GM19193 (cell line): ENCODE measurements around the gene SHROOM3.

Source experiments
- POLR2A ChIP-seq: IDR thresholded peaks from 4 replicates; pipeline ENCODE4 v1.6.1; 2011; ENCODE audit not compliant: insufficient read depth, insufficient read length; ENCODE audit errors: extremely low read depth

The SHROOM3 gene

DNA sequence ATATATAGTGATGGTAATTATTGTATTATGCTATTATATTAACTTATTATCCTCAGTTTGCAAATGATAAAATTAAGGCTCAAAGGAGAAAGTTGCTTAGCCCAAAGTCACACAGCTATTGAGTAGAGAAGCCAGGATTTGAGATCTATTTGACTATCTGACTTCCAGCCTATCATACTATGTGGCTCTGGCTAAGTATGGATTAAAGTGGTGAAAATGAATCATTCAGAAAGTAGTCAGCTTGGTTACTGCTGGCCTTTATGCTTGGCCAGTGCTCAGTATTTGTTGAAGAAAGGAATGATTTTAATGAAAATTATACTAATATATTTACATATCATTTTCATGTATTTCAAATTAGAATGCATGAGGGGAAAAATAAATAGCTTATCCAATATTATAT, 219.8 kb downstream of the SHROOM3 start:
- TF ChIP-seq POLR2A: no peak

GRCh38 chr4:76655566-76656479, 220.8 kb downstream of the SHROOM3 start:
- TF ChIP-seq POLR2A: no peak

DNA sequence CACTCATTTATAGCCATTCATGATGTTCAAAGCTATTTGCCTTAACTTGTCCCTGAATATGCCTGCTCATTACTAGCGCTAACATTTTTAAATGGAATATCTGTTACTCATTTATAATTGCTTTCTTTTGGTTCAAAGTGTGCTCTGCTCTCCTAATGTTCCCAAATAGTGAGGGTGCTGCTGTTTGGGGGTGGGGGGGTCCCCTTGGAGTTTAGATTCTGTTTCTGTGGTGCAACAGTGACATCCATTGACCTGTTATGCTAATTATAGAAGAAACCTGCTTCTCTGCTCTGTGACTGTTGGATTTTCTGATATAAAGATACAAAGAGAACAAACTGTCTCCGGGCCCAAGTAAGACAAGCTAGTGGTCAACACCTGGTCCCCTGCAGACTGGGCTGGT, 222.4 kb downstream of the SHROOM3 start:
- no peak for TF ChIP-seq POLR2A

- no peak for TF ChIP-seq POLR2A
These were observed 223.4 kb downstream of the SHROOM3 start for GRCh38 chr4:76658231-76659102.

DNA sequence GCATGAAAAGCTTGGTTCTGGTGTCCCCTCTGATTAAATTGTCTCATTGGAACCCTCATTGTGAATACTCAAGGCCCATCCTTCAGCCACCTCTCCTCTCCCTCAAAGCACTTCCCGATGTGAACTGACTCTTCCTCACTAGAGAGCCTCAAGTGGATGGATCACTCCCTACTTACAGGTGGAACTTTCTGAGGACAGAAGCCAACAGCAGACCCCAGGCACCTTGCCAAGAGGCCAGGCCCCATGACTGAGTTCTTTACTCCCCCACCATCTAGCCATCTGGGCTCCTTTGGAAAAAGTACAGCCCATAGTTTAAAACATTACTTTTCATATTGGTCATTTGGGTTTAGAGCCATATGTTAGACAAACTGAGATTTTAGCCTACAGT, 224.1 kb downstream of the SHROOM3 start:
- no peak for TF ChIP-seq POLR2A

DNA sequence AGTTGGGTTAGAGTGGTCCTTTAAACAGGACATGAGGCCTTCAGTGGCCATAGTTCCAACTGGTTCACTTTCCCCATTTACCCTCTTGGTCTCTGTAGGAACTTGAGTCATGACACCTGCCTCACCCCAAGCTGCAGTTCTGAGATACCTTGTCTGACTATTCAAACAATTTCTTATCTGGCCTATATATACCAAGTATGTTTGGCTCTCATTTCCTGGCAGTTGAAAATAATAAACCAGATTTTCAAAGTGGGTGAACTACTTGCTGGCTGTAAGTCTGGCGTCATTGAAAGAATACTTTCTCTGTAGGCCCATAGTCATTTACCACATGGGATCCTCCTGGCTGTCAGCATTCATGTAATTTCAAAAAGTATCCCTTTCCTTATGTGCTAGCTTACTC, 228.8 kb downstream of the SHROOM3 start:
- no peak for TF ChIP-seq POLR2A

GRCh38 chr4:76665153-76665552, 230.1 kb downstream of the SHROOM3 start:
- TF ChIP-seq POLR2A: no peak

DNA sequence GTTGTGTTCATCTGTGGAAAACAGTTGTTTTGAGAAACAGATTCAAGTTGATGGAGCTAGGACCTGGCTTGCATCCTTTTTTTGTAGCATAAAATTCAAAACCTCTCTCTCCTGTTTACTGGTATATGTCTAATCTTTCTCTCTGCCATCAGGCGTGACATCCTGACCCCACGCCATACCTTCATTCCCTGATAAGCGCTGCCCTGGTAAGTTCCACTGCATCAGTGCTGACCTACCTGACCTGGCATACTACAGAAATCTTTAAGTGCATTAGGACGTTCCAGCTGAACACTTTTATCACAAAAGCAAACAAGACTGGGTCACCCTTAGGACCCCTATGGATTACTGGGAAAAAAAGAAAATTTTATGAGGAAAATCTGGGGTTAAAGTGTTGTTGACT, 230.7 kb downstream of the SHROOM3 start:
- no peak for TF ChIP-seq POLR2A

DNA sequence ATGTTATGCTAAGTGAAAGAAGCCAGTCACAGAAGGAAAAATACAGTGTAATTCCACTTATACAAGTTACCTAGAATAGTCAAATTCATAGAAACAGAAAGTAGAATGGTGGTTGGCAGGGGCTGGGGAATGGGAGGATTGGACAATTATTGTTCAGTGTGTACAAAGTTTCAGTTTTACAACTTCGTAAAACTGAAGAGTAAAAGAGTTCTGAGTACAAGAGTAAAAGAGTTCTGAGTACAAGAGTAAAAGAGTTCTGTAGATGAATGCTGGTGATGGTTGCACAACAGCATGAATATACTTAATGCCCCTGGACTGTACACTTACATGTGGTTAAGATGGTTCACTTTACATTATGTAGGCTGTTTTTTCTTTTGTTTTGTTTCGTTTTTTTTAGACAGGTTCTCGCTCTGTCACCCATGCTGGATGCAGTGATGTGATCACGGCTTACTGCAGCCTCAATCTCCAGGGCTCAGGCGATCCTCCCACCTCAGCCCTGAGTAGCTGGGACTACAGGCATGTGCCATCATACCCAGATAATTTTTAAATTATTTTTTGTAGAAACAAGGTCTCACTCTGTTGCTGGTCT, 232.0 kb downstream of the SHROOM3 start:
- no peak for TF ChIP-seq POLR2A

- TF ChIP-seq POLR2A: no peak
These were observed 235.6 kb downstream of the SHROOM3 start for GRCh38 chr4:76670631-76671030.

DNA sequence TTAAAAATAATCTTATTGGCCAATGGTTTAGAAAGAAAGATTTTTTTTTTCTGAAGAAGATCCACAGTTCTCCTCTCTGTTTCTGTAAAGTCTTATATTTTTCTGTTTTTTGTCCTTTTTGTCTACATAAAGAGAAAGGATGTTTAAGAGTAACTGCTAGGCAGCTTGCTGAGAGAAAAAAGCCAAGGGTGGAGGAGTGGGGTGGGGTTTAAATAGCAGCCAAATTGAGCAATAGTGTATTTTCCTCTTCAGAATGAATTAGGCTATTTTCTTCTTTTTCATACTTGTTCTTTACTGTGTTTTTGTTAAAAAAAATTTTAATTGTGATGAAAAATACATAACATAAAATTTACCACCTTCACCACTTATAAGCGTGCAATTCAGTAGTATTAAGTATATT, 238.3 kb downstream of the SHROOM3 start:
- no peak for TF ChIP-seq POLR2A

DNA sequence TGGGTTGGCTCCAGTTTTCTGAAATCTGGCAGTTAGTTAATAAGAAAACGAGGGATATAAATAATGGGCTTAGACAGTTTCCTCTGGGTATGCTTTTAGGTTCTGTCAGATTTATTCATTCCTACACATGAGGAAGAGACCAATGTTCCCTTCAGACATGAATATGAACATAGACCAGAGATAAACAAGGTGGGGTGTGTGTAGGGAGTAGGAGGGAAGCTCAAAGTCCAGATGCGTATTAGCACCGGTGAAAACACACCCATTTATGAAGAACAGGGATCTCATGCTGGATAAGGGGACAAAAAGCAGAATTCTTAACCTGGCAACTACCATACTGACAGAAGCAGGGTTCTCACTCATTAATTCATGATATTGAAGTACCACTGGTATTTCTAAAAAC, 240.0 kb downstream of the SHROOM3 start:
- no peak for TF ChIP-seq POLR2A

DNA sequence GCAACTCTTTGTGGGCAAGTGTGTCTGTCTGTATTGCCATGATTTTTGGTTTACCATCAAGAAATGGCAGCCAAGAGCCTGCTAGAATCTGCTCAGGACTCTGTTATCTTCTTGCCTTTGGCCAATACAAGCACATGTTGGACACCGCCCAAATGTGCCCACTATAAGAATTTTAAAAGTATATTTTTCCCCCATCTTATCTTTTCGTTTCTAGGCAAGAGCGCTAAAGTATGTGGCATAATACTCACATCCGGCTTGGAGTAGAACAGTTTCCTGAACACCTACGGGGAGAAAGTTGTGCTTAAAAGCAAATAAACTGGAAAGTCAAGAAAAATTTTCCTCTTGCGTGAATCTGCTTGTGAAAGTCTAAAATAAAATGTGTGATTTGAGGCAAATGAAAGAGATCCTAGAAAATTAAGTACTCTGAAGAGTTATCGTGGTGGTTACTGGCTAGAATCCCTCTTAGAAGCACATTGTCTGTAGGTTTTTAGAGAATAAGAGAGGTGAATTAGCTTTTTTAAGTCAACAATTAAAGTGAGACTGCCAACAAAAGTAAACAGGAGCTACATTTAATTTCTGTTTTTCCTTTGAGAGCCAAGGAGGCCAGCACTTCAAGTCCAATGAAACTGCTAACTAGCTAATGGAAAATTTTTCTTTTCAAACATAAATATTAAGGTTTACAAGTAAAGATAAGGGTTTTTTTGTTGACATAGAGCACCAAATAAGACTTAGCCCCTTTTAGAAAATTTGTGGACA, 242.7 kb downstream of the SHROOM3 start:
- TF ChIP-seq POLR2A: no peak

DNA sequence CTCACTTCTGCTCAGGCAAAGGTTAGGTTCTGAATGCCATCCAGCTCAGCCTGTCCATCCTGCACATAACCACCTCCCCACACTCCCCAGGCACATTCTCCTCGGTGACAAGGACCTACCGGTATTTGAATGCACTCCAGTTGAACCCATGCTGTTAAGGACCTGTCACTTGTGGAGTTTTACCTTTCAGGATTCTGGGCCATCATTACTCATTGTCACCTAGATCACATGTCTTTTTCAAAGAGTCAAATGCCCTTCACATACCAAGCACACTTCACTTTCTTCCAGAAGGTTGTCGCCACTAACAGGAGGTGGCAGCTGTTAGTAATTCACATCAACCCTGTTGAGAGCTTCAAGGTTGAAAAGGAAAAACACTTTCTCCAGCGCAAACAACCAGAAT, 244.7 kb downstream of the SHROOM3 start:
- TF ChIP-seq POLR2A: no peak

DNA sequence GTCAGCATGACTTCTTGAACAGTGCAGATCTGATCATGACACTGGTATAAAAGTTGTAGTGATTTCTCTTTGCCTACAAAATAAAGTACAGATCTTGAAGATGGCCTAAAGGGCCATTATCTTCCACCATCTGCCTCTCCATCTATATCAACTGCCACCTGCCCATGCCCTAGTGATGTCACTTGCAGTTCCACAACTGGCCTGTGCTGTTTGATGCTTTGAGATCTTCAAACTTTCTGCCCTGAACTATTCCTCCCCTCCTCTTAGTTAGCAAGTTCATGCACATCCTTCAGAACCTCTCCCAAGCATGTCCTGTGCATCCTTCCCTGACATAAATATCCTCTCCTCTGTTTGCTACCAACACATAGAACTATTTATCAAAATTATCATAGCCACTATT, 245.9 kb downstream of the SHROOM3 start:
- TF ChIP-seq POLR2A: no peak
